Measurements from ENCODE around the gene MYO1E.

DNA sequence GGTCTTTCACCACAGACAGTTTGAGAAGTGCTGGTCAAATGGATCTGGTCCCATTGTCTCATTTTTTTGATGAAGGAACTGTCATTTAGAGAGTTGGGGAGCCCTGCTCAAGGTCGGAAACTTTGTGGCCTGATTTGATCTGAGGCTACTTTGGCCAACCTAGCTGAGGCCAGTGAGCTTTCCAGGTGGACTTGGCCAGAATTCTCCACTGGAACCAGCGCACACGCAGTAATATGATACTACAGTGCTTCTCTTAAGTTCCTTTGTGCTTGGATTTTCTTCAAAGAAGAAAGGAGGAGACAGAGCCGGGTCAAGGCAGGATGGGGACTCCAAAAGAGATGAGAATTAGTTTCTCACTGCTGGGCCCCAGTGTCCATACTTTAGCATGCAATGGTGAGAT, 217.2 kb downstream of the MYO1E start:
- TF ChIP-seq CTCF (conservative IDR thresholded peaks at IDR 0.05; ENCODE audit: low read depth, low read length) (no peak), EZH2 (IDR thresholded peaks at IDR 0.05; ENCODE audit: low read length, unreplicated experiment) (no peak), EZH2phosphoT487 (IDR thresholded peaks at IDR 0.05; ENCODE audit: borderline replicate concordance, low read length) (no peak)
